Pons (tissue), 1 donor: ENCODE measurements around the gene ERAL1.
"Not testable (repeated sequence)": the region's sequence is repeated elsewhere in the genome, so short reads cannot be mapped to it uniquely, and the experiment has no call there.

ENCODE experiments used
- DNase-seq: peaks from one replicate; pipeline ENCODE4 v3.0.0-alpha.2; 2016; ENCODE audit warnings: low spot score

Gene ERAL1

GRCh38 chr17:28854457-28855335 lies at the start of gene ERAL1:
ERAL1 (plus strand) TSS chr17:28855016; CDS start chr17:28855035, 19 bp downstream.
- DNase-seq: peak; percentile 89

- DNase-seq: peak; percentile 77
Measured at GRCh38 chr17:28807925-28808634, 46.7 kb upstream of the ERAL1 start.

DNA sequence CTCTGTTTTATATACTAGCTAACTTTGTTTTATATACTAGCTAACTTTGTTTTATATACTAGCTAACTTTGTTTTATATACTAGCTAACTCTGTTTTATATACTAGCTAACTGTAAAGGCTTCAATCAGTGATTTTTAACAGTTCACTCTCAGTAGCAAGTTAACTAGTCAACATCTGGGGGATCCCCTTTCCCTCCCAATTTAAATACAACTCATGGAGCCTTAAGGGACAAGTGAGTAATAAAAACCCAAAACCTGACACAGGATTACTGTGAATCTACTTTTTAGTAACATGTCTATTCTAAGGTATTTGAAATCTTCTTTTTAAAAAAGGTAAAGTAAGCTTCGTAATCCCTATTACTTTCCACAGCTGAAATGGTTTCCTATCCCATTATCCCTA lies 44.4 kb upstream of the ERAL1 start:
- DNase-seq: no peak

GRCh38 chr17:28811651-28812090 lies 43.1 kb upstream of the ERAL1 start:
- DNase-seq: peak; percentile 55

DNA sequence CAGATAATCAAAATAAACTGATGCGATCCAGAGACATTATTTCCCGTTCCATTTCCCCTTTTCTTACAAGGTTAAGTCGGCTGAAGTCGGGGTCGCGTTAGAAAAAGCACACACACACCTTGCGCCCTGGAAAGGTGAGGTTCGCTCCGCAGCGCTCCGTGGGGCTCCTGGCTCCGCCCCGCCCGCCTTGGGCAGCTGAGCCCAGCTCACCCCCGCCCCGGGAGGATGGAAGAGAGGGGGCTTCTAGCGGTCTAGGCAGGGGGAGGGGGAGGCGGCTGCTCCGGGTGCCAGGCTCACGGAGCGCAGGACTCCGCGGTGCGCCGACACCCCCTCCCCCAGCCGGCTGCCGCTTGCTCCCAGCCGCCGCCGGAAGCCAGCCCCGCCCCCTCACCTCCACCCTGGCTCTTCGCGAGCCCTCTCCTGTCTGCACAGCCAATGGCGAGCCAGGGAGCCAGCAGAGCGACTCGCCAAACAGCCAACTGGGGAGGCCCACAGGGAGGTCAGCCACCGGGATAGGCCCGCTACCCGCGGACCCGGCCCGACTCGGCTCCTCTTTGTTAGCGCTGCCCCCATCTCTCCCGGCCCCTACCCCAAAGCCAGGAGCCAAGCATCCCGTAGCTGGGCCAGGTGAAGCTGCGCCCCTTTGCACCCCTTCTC lies 42.6 kb upstream of the ERAL1 start:
- DNase-seq: peak; percentile 97

- DNase-seq: no peak
Measured at GRCh38 chr17:28812748-28813377, 42.0 kb upstream of the ERAL1 start.

GRCh38 chr17:28816540-28816939 lies 38.3 kb upstream of the ERAL1 start:
- no peak for DNase-seq

- peak; percentile 81 for DNase-seq
Measured at GRCh38 chr17:28818819-28819221, 36.0 kb upstream of the ERAL1 start.

- no peak for DNase-seq
Measured at GRCh38 chr17:28819582-28819981, 35.2 kb upstream of the ERAL1 start.

- DNase-seq: no peak
Measured at GRCh38 chr17:28827672-28828071, 27.1 kb upstream of the ERAL1 start.

DNA sequence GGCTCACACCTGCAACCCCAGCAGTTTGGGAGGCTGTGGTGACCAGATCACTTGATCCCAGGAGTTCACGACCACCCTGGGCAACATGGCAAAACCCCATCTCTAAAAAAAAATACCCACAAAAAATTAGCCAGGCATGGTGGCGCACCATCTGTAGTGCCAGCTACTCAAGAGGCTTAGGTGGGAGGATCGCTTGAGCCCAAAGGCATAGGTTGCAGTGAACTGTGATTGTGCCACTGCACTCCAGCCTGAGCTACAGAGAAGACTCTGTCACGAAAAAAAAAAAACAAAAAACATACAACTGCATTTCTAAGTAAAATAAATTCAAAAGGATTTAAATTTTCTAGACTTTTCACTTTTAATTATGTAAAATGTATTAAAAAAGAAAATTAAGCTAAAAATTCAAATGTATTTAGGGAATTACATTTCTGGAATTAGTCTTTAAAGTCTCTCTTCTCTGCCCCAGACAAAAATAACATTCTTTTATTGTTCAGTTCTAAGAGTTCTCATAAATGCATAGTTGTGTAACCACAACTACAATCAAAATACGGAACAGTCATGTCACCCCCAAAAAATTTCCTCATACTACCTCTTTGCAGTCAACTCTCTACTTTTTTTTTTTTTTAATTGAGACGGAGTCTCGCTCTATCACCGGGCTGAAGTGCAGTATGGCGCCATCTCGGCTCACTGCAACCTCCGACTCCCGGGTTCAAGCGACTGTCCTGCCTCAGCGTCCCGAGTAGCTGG lies 26.3 kb upstream of the ERAL1 start:
- DNase-seq: no peak

- no peak for DNase-seq
Measured at GRCh38 chr17:28834420-28834819, 20.4 kb upstream of the ERAL1 start.

GRCh38 chr17:28836541-28836940 lies 18.3 kb upstream of the ERAL1 start:
- DNase-seq: not testable (repeated sequence)

GRCh38 chr17:28839221-28839620 lies 15.6 kb upstream of the ERAL1 start:
- DNase-seq: no peak

- DNase-seq: no peak
Measured at GRCh38 chr17:28841901-28842281, 12.9 kb upstream of the ERAL1 start.

DNA sequence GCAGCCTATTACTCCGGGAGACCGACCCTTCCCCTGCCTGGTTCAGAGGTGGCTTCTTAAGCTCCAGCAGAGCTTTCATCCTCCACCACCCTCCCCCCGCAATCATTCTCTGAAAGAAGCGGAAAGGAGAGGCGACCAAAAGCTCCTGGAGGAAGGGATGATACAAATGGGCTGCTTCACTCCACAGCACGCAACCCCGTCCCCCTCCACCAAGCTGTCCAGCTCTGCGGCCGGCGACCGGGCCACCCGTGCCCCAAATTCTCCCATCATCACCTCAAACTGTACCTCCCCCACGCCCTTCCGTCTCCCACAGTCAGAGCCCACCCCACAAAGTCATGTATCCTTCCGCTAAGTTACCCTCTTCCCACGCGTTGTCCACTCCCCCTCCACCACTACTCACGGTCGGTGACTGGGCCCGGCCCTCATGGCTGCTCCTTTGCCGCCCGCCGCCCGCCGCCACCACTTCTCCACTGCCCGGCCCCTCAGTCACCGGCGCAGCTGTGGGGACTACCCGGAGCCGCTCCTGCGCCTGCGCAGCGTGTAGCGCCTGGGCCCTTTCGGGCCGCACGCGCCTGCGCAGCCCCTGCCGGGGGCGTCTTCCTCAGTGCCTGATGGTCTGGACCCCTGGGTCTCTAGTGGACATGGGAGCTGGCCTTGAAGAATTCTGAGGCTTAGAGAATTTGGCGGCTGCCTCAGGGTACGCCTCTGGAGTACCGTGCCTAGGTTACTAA lies 12.4 kb upstream of the ERAL1 start, which contains the start of gene FAM222B:
TSS of gene FAM222B (minus strand) at position 509 of the 731 bp plus-strand sequence. CDS start 76,123 bp downstream, outside the sequence.
- peak; percentile 77 for DNase-seq

GRCh38 chr17:28843816-28844148 lies 11.0 kb upstream of the ERAL1 start:
- DNase-seq: no peak

DNA sequence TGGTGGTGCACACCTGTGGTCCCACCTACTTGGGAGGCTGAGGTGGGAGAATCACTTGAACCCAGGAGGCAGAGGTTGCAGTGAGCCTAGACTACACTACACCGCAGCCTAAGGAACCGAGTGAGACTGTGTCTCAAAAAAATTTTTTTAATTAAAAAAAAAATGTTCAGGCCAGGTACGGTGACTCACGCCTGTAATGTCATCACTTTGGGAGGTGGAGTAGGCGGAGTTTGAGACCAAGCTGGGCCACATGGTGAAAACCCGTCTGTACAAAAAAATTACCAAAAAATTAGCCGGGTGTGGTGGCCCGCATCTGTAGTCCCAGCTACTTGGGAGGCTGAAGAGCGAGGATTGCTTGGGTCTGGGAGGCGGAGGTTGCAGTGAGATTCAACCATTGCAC lies 8.6 kb upstream of the ERAL1 start:
- DNase-seq: no peak

DNA sequence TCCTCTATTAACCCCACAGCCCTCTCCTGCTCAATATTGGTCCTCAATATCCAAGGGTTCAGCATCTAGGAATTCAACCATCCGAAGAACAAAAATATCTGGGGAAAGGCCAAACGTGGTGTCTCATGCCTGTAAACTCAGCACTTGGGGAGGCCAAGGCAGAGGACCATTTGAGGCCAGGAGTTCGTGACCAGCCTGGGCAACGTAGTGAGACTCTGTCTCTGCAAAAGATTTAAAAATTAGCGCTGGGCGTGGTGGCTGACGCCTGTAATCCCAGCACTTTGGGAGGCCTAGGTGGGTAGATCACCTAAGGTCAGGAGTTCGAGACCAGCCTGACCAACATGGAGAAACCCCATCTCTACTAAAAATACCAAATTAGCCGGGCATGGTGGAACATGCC lies 8.1 kb upstream of the ERAL1 start:
- not testable (repeated sequence) for DNase-seq

DNA sequence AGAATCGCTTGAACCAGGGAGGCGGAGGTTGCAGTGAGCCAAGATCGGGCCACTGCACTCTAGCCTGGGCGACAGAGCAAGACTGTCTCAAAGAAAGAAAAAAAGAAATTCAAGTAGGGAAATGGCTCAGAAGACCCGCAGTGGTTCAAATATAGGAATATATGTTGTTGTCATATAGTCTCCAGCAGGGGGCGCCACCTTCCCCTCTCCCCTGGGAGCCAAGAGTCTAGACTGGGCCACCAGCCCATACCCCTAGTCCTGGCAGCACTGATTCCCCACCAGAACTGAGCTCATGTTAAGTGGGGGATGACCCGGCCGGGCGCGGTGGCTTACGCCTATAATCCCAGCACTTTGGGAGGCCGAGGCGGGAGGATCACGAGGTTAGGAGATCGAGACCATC lies 6.1 kb upstream of the ERAL1 start:
- not testable (repeated sequence) for DNase-seq

GRCh38 chr17:28849281-28849680 lies 5.5 kb upstream of the ERAL1 start:
- no peak for DNase-seq
